ENCODE results near the gene BACH2.

- TF ChIP-seq CTCF (conservative IDR thresholded peaks at IDR 0.05) (peak; percentile 23), ZFX (IDR thresholded peaks at IDR 0.05) (no peak)
Measured at GRCh38 chr6:90302320-90302719, 5.7 kb upstream of the BACH2 start.

Data from C4-2B (cell line).